HG03558 (cell line): ENCODE results near the gene DNAH17.

Experiments
- ATAC-seq: cut with Tn5 transposase; IDR thresholded peaks from one replicate; pipeline ENCODE4 v1.9.1; 2021; ENCODE audit warnings: moderate number of reproducible peaks; ENCODE audit not compliant: unreplicated experiment; ENCODE audit errors: extremely low read depth

DNAH17 gene

GRCh38 chr17:78608122-78608803, 31.1 kb upstream of the DNAH17 start:
- no peak for ATAC-seq

- ATAC-seq = no peak
Measured at GRCh38 chr17:78607038-78607437, 29.8 kb upstream of the DNAH17 start.

- no peak for ATAC-seq
Measured at GRCh38 chr17:78605886-78606285, 28.7 kb upstream of the DNAH17 start.

GRCh38 chr17:78605429-78605828, 28.2 kb upstream of the DNAH17 start:
- ATAC-seq = no peak

GRCh38 chr17:78602246-78602645, 25.1 kb upstream of the DNAH17 start:
- ATAC-seq = no peak

GRCh38 chr17:78601577-78602190, 24.5 kb upstream of the DNAH17 start:
- no peak for ATAC-seq

- ATAC-seq = no peak
Measured at GRCh38 chr17:78600181-78600721, 23.1 kb upstream of the DNAH17 start.

GRCh38 chr17:78599419-78599818, 22.2 kb upstream of the DNAH17 start:
- no peak for ATAC-seq

GRCh38 chr17:78598013-78598471, 20.8 kb upstream of the DNAH17 start:
- ATAC-seq = no peak

- no peak for ATAC-seq
Measured at GRCh38 chr17:78596871-78597764, 19.9 kb upstream of the DNAH17 start.

GRCh38 chr17:78595135-78595810, 18.1 kb upstream of the DNAH17 start:
- ATAC-seq = no peak

- no peak for ATAC-seq
Measured at GRCh38 chr17:78592991-78593329, 15.8 kb upstream of the DNAH17 start.

- no peak for ATAC-seq
Measured at GRCh38 chr17:78591263-78591671, 14.1 kb upstream of the DNAH17 start.

- no peak for ATAC-seq
Measured at GRCh38 chr17:78589885-78590284, 12.7 kb upstream of the DNAH17 start.

GRCh38 chr17:78589031-78589675, 12.0 kb upstream of the DNAH17 start:
- no peak for ATAC-seq

- no peak for ATAC-seq
Measured at GRCh38 chr17:78588258-78589030, 11.2 kb upstream of the DNAH17 start.

GRCh38 chr17:78585006-78585630, 7.9 kb upstream of the DNAH17 start:
- ATAC-seq = no peak

- no peak for ATAC-seq
Measured at GRCh38 chr17:78583091-78583490, 5.9 kb upstream of the DNAH17 start.

- ATAC-seq = no peak
Measured at GRCh38 chr17:78581304-78581703, 4.1 kb upstream of the DNAH17 start.
